MM.1S (cell line): ENCODE measurements around the gene JUN.

Experiments
- EZH2phosphoT487 ChIP-seq: fragments of 300-600 bp; sonication (generic); IDR thresholded peaks from 2 replicates; pipeline ENCODE4 v1.6.1; 2018; ENCODE audit warnings: antibody characterized with exemption, low read length
- TF ChIP-seq, protein P1 (sequence below): fragments of 300-600 bp; sonication (generic); IDR thresholded peaks from 2 replicates; pipeline ENCODE4 v1.5.1; 2016; ENCODE audit warnings: antibody characterized with exemption, low read length, mixed read lengths

DNA sequence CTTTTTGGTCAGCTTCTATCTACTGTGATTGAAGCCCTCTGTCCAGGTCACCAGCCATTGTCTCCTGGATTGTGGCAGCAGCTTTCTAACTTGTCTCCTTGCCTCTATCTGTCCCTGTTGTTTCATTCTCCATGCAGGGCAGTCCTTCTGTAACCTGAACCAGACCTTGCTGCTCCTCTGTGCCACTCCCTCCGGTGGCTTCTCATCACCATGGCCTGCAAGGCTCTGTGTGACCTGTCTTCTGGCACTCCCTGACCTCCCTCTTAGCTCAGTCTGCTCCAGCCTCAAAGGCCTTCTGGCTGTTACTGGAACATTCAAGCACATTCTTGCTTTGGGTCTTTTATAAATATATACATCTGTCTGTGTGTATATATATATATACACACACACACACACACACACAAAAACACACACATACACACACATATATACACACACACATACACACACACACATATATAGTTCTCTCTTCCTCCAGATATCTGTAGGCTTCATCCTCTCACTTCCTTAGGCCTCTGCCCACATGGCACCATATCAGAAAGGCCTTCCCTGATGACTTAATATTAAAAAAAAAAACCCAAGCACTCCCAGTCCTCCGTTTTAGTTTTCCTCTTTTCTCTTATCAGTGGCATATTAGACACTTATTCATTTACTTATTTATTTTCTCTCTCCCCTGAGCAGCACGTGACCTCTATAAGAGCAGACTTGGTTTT lies 21.2 kb upstream of the JUN start:
- TF ChIP-seq, protein P1, sequence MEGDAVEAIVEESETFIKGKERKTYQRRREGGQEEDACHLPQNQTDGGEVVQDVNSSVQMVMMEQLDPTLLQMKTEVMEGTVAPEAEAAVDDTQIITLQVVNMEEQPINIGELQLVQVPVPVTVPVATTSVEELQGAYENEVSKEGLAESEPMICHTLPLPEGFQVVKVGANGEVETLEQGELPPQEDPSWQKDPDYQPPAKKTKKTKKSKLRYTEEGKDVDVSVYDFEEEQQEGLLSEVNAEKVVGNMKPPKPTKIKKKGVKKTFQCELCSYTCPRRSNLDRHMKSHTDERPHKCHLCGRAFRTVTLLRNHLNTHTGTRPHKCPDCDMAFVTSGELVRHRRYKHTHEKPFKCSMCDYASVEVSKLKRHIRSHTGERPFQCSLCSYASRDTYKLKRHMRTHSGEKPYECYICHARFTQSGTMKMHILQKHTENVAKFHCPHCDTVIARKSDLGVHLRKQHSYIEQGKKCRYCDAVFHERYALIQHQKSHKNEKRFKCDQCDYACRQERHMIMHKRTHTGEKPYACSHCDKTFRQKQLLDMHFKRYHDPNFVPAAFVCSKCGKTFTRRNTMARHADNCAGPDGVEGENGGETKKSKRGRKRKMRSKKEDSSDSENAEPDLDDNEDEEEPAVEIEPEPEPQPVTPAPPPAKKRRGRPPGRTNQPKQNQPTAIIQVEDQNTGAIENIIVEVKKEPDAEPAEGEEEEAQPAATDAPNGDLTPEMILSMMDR = no peak; the same call in 1 of the 2 replicates
- TF ChIP-seq EZH2phosphoT487 = no peak
